Hematopoietic multipotent progenitor cell treated with erythropoietin and hydrocortisone succinate and interleukin-3 and kit ligand, for 6 days (in vitro differentiated cells): ENCODE data around the gene POLR1A.

Experiments used
- DNase-seq: peaks from one replicate; pipeline ENCODE4 v3.0.0-alpha.2; 2015

POLR1A gene

DNA sequence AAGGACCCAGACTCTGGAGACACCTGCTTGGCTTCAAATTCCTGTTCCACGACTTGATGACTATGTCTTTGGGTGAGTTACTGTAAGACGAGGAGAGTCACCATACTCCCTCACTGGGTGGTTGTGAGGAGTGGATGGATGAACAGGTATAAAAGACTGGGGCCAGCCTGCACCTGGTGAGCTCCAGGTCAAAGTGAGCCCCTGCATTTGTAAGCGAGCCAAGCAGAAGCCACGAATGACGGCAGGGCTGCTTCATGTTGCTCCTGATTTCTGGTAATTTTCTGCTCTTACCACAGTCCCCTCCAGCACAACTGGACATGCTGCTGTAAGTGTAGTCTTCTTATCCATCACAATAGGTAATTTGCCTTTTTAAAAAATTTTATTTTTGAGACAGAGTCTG is 86.6 kb downstream of the POLR1A start:
- DNase-seq, result no peak

DNA sequence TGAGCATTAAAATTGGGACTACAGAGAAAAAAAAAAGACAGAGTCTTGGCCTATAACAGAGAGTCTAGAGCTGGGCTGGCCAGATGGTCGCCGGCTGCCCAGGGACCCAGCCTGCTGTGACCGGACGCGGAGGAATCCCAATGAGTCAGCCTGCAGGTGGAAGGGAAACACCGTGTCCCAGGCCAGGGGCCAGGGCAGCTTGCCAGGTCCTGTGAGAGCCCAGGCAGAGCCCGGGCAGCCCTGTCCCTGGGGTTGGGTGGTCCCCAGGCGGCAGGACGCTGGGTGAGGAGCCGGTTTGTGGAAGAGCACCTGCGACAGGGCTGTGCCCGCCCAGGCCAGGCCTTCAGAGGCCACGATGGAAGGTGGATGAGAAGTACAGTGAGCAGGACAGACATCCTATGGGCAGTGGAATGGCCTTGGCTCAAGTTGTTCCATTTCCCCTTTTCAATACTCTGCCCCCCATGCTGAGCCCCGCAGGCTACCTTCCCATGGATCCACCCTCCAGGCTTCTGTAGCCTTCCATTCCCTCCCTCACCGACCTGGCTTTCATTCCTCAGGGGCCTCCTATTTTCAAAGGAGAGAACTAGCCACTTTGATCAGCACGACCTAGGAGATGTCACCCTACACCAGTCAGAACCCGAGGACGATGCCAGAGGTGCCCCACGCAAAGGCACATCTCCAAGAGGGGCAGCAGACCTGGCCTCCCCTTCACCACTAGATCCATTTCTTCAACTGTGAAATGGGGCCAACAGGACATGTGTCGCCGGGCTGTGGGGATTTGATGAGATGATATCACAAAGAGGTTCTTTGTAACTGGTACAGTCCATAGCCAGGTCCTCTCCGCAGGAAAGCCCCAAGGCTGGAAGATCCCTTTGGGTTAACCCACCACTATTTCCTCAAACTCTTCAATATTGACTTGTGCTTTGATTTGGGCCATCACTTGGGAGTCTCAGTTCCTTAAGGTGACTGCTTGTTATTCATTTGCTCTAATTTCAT is 87.5 kb downstream of the POLR1A start:
- DNase-seq, result no peak

- DNase-seq, result no peak
Observed at GRCh38 chr2:86016581-86016980, 89.1 kb downstream of the POLR1A start.

DNA sequence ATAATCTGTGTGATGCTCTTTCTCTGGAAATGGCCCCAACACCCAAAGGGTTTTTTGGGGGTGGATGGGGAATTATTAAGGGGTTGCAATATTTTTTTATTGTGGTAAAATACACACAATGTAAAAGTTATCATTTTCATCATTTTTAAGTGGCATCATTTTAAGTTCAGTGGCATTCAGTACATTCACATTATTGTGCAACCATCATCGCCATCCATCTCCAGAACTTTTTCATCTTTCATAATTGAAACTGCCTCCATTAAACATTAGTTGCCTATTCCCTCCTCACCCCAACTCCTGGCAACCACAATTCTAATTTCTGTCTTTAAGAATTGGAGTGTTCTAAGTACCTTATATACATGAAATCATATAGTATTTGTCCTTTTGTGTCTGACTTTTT is 90.0 kb downstream of the POLR1A start:
- DNase-seq, result no peak

GRCh38 chr2:86015006-86015405 is 90.7 kb downstream of the POLR1A start:
- no peak for DNase-seq

DNA sequence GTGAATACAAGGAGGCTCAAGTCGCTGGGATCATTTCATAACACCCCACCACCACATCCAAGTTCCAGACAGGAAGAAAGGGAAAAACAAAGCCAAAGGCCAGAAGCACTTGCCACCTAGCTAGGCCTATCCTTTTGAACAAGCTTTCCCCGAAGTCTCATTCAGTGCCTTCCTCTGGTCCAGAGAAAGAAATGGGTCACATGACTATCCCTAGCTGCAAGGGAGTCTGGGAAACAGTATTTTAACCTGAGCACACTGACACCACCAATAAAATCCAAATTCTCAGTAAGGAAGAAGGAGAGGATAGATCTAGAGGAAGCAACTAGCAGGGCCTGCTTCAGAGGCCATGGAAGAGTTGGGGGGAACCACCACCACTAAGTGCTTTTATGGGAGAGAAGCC is 91.2 kb downstream of the POLR1A start:
- no peak for DNase-seq

GRCh38 chr2:86012007-86012712 is 93.5 kb downstream of the POLR1A start:
- DNase-seq, result no peak

GRCh38 chr2:86011449-86011941 is 94.2 kb downstream of the POLR1A start:
- no peak for DNase-seq

DNA sequence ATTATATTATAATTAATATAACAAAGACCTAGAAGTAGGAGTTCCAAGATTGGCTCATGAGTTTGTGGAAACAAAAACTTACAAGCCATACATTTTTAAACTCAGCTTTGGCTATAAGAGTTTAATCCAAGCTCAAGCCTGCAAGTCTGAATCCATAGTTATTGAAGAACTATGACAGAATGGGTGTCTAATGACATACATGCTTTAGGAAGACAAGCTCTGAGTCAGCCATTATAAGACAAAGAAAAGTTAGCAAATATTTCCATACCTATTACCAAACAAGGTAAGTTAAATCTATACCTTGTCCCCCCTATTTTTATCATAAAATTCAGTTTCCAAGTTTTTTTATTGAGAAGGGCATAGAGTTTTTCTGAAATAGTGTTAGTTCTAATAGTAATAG is 95.6 kb downstream of the POLR1A start:
- no peak for DNase-seq

DNA sequence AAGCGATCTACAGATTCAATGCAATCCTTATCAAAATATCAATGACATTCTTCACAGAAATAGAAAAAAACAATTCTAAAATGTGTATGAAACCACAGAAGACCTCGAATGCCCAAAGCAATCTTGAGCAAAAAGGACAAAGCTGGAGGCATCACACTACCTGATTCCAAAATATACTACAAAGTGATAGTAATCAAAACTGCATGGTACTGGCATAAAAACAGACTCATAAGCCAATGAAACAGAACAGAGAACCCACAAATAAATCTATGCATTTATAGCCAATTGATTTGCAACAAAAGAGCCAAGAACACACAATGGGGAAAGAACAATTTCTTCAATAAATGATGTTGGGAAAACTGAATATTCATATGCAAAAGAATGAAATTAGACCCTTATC is 99.2 kb downstream of the POLR1A start:
- no peak for DNase-seq

- peak; percentile 46 for DNase-seq
Observed at GRCh38 chr2:86003967-86004366, 101.7 kb downstream of the POLR1A start.

DNA sequence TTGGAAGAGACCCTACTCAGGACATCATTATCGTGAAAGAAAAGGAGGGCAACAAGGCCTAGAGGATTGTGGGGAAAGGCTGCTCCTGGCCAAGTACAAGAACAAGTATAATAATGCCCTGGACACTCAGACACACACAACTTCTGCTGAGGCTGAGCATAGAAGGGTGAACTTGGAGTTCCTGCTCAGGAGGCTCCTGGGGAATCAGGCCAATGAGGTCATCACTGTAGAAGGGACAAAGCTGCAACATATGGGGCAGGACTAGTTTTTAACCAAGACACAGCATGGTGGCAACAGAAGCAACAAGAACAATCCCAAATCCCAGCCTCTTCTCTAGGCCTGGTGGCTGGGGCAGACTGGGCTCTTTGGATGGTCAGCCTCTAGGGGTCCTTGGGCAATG is 102.6 kb downstream of the POLR1A start:
- DNase-seq, result no peak

- no peak for DNase-seq
Observed at GRCh38 chr2:86002375-86002774, 103.3 kb downstream of the POLR1A start.

DNA sequence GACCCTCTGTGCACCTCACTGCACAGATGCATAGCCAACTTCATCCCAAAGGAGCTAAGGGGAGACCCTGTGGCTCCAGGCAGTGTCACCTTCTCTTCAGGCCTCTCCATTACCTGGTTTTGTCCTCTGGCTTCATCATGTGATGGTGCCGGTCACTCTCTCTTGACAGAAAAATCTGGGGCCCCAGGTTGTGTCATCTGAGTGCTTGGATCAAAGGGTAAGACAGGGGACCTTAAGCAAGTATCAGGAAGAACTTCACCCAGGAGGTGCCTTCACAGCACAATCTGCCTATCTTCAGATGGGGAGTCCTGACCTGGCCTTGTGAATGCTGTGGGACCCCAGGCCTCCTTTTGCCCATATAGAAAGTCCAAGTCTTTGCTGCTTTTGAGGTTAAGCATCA is 104.4 kb downstream of the POLR1A start:
- no peak for DNase-seq

DNA sequence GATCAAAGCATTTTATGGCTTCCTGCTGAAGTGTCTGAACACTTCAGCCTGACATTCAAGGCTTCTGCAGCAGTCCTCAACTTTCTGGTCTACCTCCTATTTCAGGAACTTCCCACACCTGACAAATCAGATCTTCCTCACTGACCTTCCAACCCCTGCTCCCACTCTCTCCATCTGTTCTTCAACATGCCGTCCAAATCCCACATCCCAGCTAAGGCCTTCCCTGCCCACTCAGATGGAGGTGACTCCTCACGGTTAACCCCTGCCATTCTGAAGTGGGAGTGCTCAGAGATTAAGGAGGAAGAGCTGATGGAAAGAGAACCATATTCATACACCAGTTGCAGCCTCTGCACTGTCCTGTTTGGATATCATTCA is 104.8 kb downstream of the POLR1A start:
- DNase-seq, result no peak

- DNase-seq, result peak; percentile 34
Observed at GRCh38 chr2:86000131-86000937, 105.4 kb downstream of the POLR1A start.

- peak; percentile 21 for DNase-seq
Observed at GRCh38 chr2:85999061-85999831, 106.4 kb downstream of the POLR1A start.

GRCh38 chr2:85998071-85998991 is 107.4 kb downstream of the POLR1A start:
- no peak for DNase-seq

GRCh38 chr2:85997017-85997970 is 108.4 kb downstream of the POLR1A start:
- no peak for DNase-seq

- DNase-seq, result peak; percentile 65
Observed at GRCh38 chr2:85996591-85996990, 109.1 kb downstream of the POLR1A start.
